CD14-positive monocyte (primary cell): Measurements from ENCODE around the gene GPR15LG. TPM values are rescaled to one million over a fixed set of nuclear protein-coding genes. Genes with fewer than 3 reads are reported as not detected.
A peak's percentile ranks its signal among the peaks of the same experiment; 100 is the strongest.

Experiments
- DNase-seq, 3 donors: peaks; one replicate each; pipeline ENCODE4 v3.0.0-alpha.2; 2011 to 2022
- H2AFZ ChIP-seq: 2 replicates; pipeline ENCODE4 v1.6.0; 2012; ENCODE audit warnings: mild to moderate bottlenecking, low read depth, low read length, inconsistent platforms; ENCODE audit not compliant: insufficient read depth, poor library complexity, severe bottlenecking
- H3K27ac ChIP-seq, 2 donors: 1 replicate in 1 of 2; 2 replicates in 1 of 2; pipeline ENCODE4 v1.5.1; 2012 to 2013; ENCODE audit warnings: low read length in 2 of 2, control low read depth in 1 of 2, inconsistent platforms in 1 of 2, low read depth in 1 of 2, mild to moderate bottlenecking in 1 of 2
- H3K27me3 ChIP-seq, 2 donors: one replicate each; pipeline versions ENCODE4 v1.6.0 to v1.6.1; 2011 to 2013; ENCODE audit warnings: low read length in 2 of 2; ENCODE audit not compliant: control insufficient read depth in 2 of 2, insufficient read depth in 2 of 2
- H3K36me3 ChIP-seq, 2 donors: replicated peaks in 1 of 2; 1 replicate in 1 of 2; 2 replicates in 1 of 2; pipeline versions ENCODE4 v1.5.1 to v1.6.1; 2012 to 2013; ENCODE audit warnings: low read length in 2 of 2, control low read depth in 1 of 2, inconsistent platforms in 1 of 2, mild to moderate bottlenecking in 1 of 2; ENCODE audit not compliant: insufficient read depth in 2 of 2, control insufficient read depth in 1 of 2
- H3K4me1 ChIP-seq, 2 donors: 1 replicate in 1 of 2; 2 replicates in 1 of 2; pipeline versions ENCODE4 v1.5.1 to v1.6.1; 2012 to 2013; ENCODE audit warnings: low read length in 2 of 2, control low read depth in 1 of 2, inconsistent platforms in 1 of 2, mild to moderate bottlenecking in 1 of 2, moderate library complexity in 1 of 2; ENCODE audit not compliant: insufficient read depth in 2 of 2, control insufficient read depth in 1 of 2
- H3K4me2 ChIP-seq: replicated peaks from 2 replicates; pipeline ENCODE3; 2012; ENCODE audit warnings: low read length, moderate library complexity, mild to moderate bottlenecking; ENCODE audit not compliant: poor library complexity, severe bottlenecking; ENCODE audit errors: extremely low read depth
- H3K4me3 ChIP-seq, 3 experiments: fragments of 200-600 bp in 1 of 3; sonication (generic) in 1 of 3; replicated peaks in 1 of 3; 1 replicate in 2 of 3; 2 replicates in 1 of 3; pipeline ENCODE4 v1.5.1; 2011 to 2013; ENCODE audit warnings: low read length in 3 of 3, mild to moderate bottlenecking in 3 of 3, control low read depth in 2 of 3, low read depth in 2 of 3, inconsistent platforms in 1 of 3, moderate library complexity in 1 of 3
- H3K79me2 ChIP-seq: 2 replicates; pipeline ENCODE4 v1.6.0; 2012; ENCODE audit warnings: mild to moderate bottlenecking, control low read depth, inconsistent platforms, low read length, moderate library complexity; ENCODE audit not compliant: insufficient read depth
- H3K9ac ChIP-seq: 2 replicates; pipeline ENCODE4 v1.6.0; 2017; ENCODE audit warnings: low read length, mild to moderate bottlenecking; ENCODE audit not compliant: insufficient read depth, poor library complexity, severe bottlenecking
- H3K9me3 ChIP-seq, 2 donors: replicated peaks in 1 of 2; 1 replicate in 1 of 2; 2 replicates in 1 of 2; pipeline versions ENCODE4 v1.5.1 to v1.6.1; 2012 to 2013; ENCODE audit warnings: low read length in 2 of 2, control low read depth in 1 of 2; ENCODE audit not compliant: control insufficient read depth in 1 of 2, insufficient read depth in 1 of 2
- H4K20me1 ChIP-seq: 2 replicates; pipeline ENCODE4 v1.6.0; 2012; ENCODE audit warnings: mild to moderate bottlenecking, low read length, control low read depth, moderate library complexity; ENCODE audit not compliant: insufficient read depth
- H3K27ac Mint-ChIP-seq, 7 donors: one replicate each; pipeline ENCODE4 v1.8.0; 2020; ENCODE audit warnings: mild to moderate bottlenecking in 7 of 7, mixed read lengths in 7 of 7, moderate library complexity in 6 of 7, inconsistent platforms in 2 of 7
- H3K27me3 Mint-ChIP-seq, 3 donors: one replicate each; pipeline ENCODE4 v1.8.0; 2021 to 2022; ENCODE audit warnings: low read depth in 3 of 3, mild to moderate bottlenecking in 3 of 3, mixed read lengths in 3 of 3, moderate library complexity in 3 of 3, inconsistent platforms in 1 of 3
- H3K36me3 Mint-ChIP-seq, 2 donors: one replicate each; pipeline ENCODE4 v1.8.0; 2020; ENCODE audit warnings: mixed read lengths in 2 of 2, inconsistent platforms in 1 of 2, mild to moderate bottlenecking in 1 of 2
- H3K4me1 Mint-ChIP-seq: one replicate; pipeline ENCODE4 v1.8.0; 2020; ENCODE audit warnings: mild to moderate bottlenecking, mixed read lengths
- H3K4me3 Mint-ChIP-seq, 2 donors: one replicate each; pipeline ENCODE4 v1.8.0; 2020; ENCODE audit warnings: mild to moderate bottlenecking in 2 of 2, mixed read lengths in 2 of 2, moderate library complexity in 1 of 2
- H3K9me3 Mint-ChIP-seq, 7 donors: one replicate each; pipeline ENCODE4 v1.8.0; 2020 to 2022; ENCODE audit warnings: mixed read lengths in 7 of 7, mild to moderate bottlenecking in 6 of 7, moderate library complexity in 6 of 7, inconsistent platforms in 2 of 7
- WGBS: methylation state at CpG from one replicate; pipeline ENCODE4 v1.1.5; 2013; ENCODE audit warnings: missing lambda C conversion rate; ENCODE audit not compliant: insufficient coverage; 5-methylcytosine and 5-hydroxymethylcytosine counted together
- intact Hi-C, 2 donors: fragments of 100-400 bp; cut with micrococcal nuclease; formaldehyde crosslinking; loops; one replicate each; pipeline versions ENCODE4 v1.15.0 to v1.15.1; 2023
- polyA plus RNA-seq, 3 donors: library from polyadenylated mRNA; depleted of rRNA in 1 of 3; unstranded in 2 of 3; stranded (reverse) in 1 of 3; fragments of 300-500 nt in 2 of 3; fragments of >200 nt in 1 of 3; fragmentation: Illumina TruSeq in 2 of 3; gene quantifications; 1 replicate in 2 of 3; 2 replicates in 1 of 3; pipeline ENCODE4 v1.2.3, GENCODE V29; 2012 to 2021
- TF ChIP-seq, protein P1 (sequence below): fragments of 200-600 bp; IDR thresholded peaks from one replicate; pipeline ENCODE4 v1.8.0; 2022; ENCODE audit warnings: antibody characterized with exemption, mild to moderate bottlenecking

The GPR15LG gene
- polyA plus RNA-seq, 3 donors: not detected

DNA sequence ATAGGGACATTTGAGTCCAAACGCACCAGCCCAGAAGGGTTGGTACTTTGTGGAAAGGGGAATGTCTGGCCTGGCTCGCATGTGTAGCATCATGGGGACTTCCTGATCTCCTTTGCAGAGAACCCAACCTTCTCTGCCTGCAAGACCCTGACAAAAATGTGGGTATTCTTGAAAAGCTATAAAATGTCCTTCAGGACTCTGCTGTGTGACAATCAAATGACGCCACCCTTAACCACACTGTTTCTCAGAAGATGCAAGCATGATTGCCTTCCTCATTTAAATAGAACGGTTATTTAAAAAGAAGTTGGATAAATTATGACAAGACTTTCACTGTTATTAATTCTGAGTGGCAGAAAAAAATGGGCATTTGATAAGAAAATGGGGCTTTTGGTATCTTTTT, 15.1 kb upstream of the GPR15LG start:
- Histone ChIP-seq H3K27ac (no peak overlapping the region), H2AFZ (no peak overlapping the region), H3K79me2 (no peaks in the 10 kb centered on the region), H3K4me1 (peaks cover 7 to 18% of the 10 kb centered on the region in 2 donors), H3K9ac (no peak overlapping the region), H3K9me3 (no peaks in the 10 kb centered on the region), H4K20me1 (no peaks in the 10 kb centered on the region), H3K4me2 (no peak overlapping the region), H3K36me3 (peaks cover 15 to 24% of the 10 kb centered on the region in 2 donors), H3K27me3 (peaks cover 7% of the 10 kb centered on the region in 2 donors), H3K4me3 (no peak overlapping the region)
- peaks cover 0 to 1% (median 0%) of the 10 kb centered on the region in 7 donors for H3K9me3 Mint-ChIP-seq
- peaks cover 25% of the 10 kb centered on the region for H3K4me1 Mint-ChIP-seq
- no peak overlapping the region for H3K4me3 Mint-ChIP-seq
- H3K36me3 Mint-ChIP-seq: peaks cover 23 to 25% of the 10 kb centered on the region in 2 donors
- peak overlapping the region in 2 of 7 donors; percentile 27 to 31 for H3K27ac Mint-ChIP-seq
- intact Hi-C loops: no loop called here
- peak; percentile 11 to 42 (median 20) for DNase-seq
- WGBS: 100% methylated on average over 2 of the region's 4 CpGs
- TF ChIP-seq, protein P1, sequence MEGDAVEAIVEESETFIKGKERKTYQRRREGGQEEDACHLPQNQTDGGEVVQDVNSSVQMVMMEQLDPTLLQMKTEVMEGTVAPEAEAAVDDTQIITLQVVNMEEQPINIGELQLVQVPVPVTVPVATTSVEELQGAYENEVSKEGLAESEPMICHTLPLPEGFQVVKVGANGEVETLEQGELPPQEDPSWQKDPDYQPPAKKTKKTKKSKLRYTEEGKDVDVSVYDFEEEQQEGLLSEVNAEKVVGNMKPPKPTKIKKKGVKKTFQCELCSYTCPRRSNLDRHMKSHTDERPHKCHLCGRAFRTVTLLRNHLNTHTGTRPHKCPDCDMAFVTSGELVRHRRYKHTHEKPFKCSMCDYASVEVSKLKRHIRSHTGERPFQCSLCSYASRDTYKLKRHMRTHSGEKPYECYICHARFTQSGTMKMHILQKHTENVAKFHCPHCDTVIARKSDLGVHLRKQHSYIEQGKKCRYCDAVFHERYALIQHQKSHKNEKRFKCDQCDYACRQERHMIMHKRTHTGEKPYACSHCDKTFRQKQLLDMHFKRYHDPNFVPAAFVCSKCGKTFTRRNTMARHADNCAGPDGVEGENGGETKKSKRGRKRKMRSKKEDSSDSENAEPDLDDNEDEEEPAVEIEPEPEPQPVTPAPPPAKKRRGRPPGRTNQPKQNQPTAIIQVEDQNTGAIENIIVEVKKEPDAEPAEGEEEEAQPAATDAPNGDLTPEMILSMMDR: no peak
- peaks cover 8 to 16% (median 16%) of the 10 kb centered on the region in 3 donors for H3K27me3 Mint-ChIP-seq

DNA sequence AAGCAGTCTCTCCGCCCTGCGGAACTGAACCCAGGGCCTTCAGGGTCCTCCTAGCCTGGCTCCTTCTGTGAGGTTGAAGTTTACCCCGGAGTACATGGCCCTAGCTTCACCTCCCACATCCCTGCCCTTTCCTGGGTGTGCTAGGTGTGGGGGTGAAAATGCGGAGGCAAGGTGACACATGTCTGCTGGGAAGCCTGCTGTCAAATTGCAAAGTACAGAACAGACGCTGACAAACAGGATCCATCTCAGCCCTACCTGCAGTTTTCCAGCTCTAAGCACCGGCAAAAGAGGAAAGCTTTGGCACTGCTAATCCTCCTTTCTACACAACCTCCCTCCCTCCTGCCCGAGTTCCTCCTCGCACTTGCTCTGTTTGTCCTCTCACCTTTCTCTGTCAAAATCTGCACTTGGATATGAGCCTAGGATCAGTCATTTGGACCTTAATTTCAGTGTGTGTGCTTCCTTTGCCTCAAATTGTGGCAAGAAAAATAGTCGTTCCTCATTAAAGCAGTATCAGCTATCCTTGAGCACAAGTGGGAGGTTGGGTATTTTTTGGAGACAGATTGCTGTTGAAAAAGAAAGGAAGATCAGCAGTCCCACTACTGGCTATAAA, 14.4 kb upstream of the GPR15LG start:
- Mint-ChIP-seq H3K36me3 (peaks cover 16 to 19% of the 10 kb centered on the region in 2 donors), H3K4me3 (peak overlapping the region in 1 of 2 donors; percentile 80), H3K27ac (no peak overlapping the region), H3K4me1 (peaks cover 25% of the 10 kb centered on the region), H3K9me3 (peaks cover 0 to 2% (median 0%) of the 10 kb centered on the region in 7 donors), H3K27me3 (peaks cover 8 to 21% (median 21%) of the 10 kb centered on the region in 3 donors)
- H3K9ac ChIP-seq: no peak overlapping the region
- H3K4me2 ChIP-seq: no peak overlapping the region
- intact Hi-C loops: no loop called here
- no peak overlapping the region for H3K4me3 ChIP-seq
- H2AFZ ChIP-seq: no peak overlapping the region
- no peaks in the 10 kb centered on the region for H3K79me2 ChIP-seq
- no peak for DNase-seq
- peaks cover 9 to 18% of the 10 kb centered on the region in 2 donors for H3K36me3 ChIP-seq
- H3K9me3 ChIP-seq: no peaks in the 10 kb centered on the region
- 56% methylated on average over 4 of the region's 9 CpGs for WGBS
- TF ChIP-seq, protein P1: no peak
- H4K20me1 ChIP-seq: no peaks in the 10 kb centered on the region
- H3K27me3 ChIP-seq: peaks cover 7 to 10% of the 10 kb centered on the region in 2 donors
- H3K4me1 ChIP-seq: peaks cover 7 to 18% of the 10 kb centered on the region in 2 donors
- no peak overlapping the region for H3K27ac ChIP-seq
